Mammary epithelial cell (primary cell): ENCODE measurements around the gene ADAM12.
"Not testable (repeated sequence)": the region's sequence is repeated elsewhere in the genome, so short reads cannot be mapped to it uniquely, and the experiment has no call there.

ENCODE experiments used
- CTCF ChIP-seq, 2 donors: IDR thresholded peaks in 1 of 2; conservative IDR thresholded peaks in 1 of 2; 2 replicates each; pipeline ENCODE4 v1.5.1; 2011 to 2012; ENCODE audit warnings: inconsistent platforms in 2 of 2, low read length in 2 of 2, mild to moderate bottlenecking in 2 of 2, control low read depth in 1 of 2, low read depth in 1 of 2; ENCODE audit not compliant: insufficient read depth in 1 of 2; ENCODE audit errors: extremely low read depth in 1 of 2
- EZH2 ChIP-seq: IDR thresholded peaks from 2 replicates; pipeline ENCODE4 v1.6.1; 2012; ENCODE audit warnings: low read length, inconsistent platforms, borderline replicate concordance

- TF ChIP-seq CTCF (conservative IDR thresholded peaks at IDR 0.05 in 1 of 2, IDR thresholded peaks at IDR 0.05 in 1 of 2; ENCODE audit: extremely low read depth in 1 of 2, insufficient read depth in 1 of 2, low read depth in 1 of 2, low read length in 2 of 2); EZH2: not testable (repeated sequence)
Observed at GRCh38 chr10:126343496-126343895, 44.8 kb downstream of the ADAM12 start.
